K562 (cell line): ENCODE data around the gene PLK5. TPM values are rescaled to one million over a fixed set of nuclear protein-coding genes. Genes with fewer than 3 reads are reported as not detected.

Source experiments
- BMI1 ChIP-seq: fragments of 150-350 bp; IDR thresholded peaks from 2 replicates; pipeline ENCODE4 v1.6.1; 2014; ENCODE audit warnings: low read length
- CREBBP ChIP-seq: IDR thresholded peaks from one replicate; pipeline ENCODE4 v1.6.1; 2012; ENCODE audit warnings: low read depth, mild to moderate bottlenecking, control low read depth, inconsistent platforms, low read length
- DPF2 ChIP-seq: fragments of 450-650 bp; IDR thresholded peaks from 2 replicates; pipeline ENCODE4 v1.6.1; 2016
- EGR1 ChIP-seq: fragments of 450-650 bp; conservative IDR thresholded peaks from 2 replicates; pipeline ENCODE4 v1.6.1; 2017; ENCODE audit warnings: mild to moderate bottlenecking
- FOSL1 ChIP-seq: fragments of 200-800 bp; sonication (Bioruptor generic); conservative IDR thresholded peaks from 2 replicates; pipeline ENCODE4 v1.6.1; 2016; ENCODE audit warnings: missing genetic modification characterization, missing compliant biosample characterization
- GTF2E2 ChIP-seq: fragments of 200-800 bp; sonication (Bioruptor generic); IDR thresholded peaks from 2 replicates; pipeline ENCODE4 v1.6.1; 2016; ENCODE audit warnings: missing genetic modification characterization, missing compliant biosample characterization
- HDAC2 ChIP-seq: fragments of 450-650 bp; IDR thresholded peaks from 2 replicates; pipeline ENCODE4 v1.6.1; 2016; ENCODE audit warnings: mild to moderate bottlenecking
- KDM4B ChIP-seq, 2 experiments: fragments of 450-650 bp in 1 of 2; sonication (generic) in 1 of 2; IDR thresholded peaks; 2 replicates each; pipeline ENCODE4 v1.6.1; 2016 to 2017; ENCODE audit warnings: borderline replicate concordance in 2 of 2, antibody characterized with exemption in 1 of 2, low read depth in 1 of 2, mild to moderate bottlenecking in 1 of 2
- KLF13 ChIP-seq: fragments of 450-650 bp; IDR thresholded peaks from 2 replicates; pipeline ENCODE4 v1.6.1; 2016; ENCODE audit warnings: missing genetic modification characterization, low read depth, mild to moderate bottlenecking, missing compliant biosample characterization, moderate library complexity, borderline replicate concordance
- LCOR ChIP-seq: sonication (generic); formaldehyde crosslinking; IDR thresholded peaks from 2 replicates; pipeline ENCODE4 v1.8.0; 2022; ENCODE audit warnings: mild to moderate bottlenecking, missing genetic modification reagents
- PKNOX1 ChIP-seq: fragments of 450-650 bp; IDR thresholded peaks from 2 replicates; pipeline ENCODE4 v1.6.1; 2016
- POLR2B ChIP-seq: fragments of 450-650 bp; IDR thresholded peaks from 2 replicates; pipeline ENCODE4 v1.6.1; 2018; ENCODE audit warnings: low read depth; ENCODE audit not compliant: partially characterized antibody
- SUPT5H ChIP-seq: fragments of 450-650 bp; IDR thresholded peaks from 2 replicates; pipeline ENCODE4 v1.6.1; 2016
- TARDBP ChIP-seq: fragments of 450-650 bp; IDR thresholded peaks from 2 replicates; pipeline ENCODE4 v1.6.1; 2016
- ZFX ChIP-seq: sonication (generic); formaldehyde crosslinking; IDR thresholded peaks from 2 replicates; pipeline ENCODE4 v1.8.0; 2022; ENCODE audit warnings: mild to moderate bottlenecking, missing genetic modification reagents, moderate library complexity
- ZNF184 ChIP-seq: sonication (generic); formaldehyde crosslinking; IDR thresholded peaks from 2 replicates; pipeline ENCODE4 v1.5.0; 2020; ENCODE audit warnings: missing genetic modification reagents
- ZNF263 ChIP-seq: sonication (generic); formaldehyde crosslinking; IDR thresholded peaks from 2 replicates; pipeline ENCODE4 v1.8.0; 2022; ENCODE audit warnings: mild to moderate bottlenecking, missing genetic modification reagents, borderline replicate concordance
- ZNF668 ChIP-seq: fragments of 250-450 bp; sonication (Bioruptor Pico); IDR thresholded peaks from 2 replicates; pipeline ENCODE4 v1.8.0; 2022; ENCODE audit warnings: mild to moderate bottlenecking, inconsistent platforms
- polyA plus RNA-seq, 8 experiments: library from polyadenylated mRNA; depleted of rRNA in 4 of 8; stranded (reverse) in 5 of 8; unstranded in 3 of 8; fragments of >200 nt; fragmentation: Nextera tagmentation in 2 of 8; fragmentation: Illumina TruSeq in 1 of 8; extraction: Ambion mirVana in 2 of 8; extraction: Trizol in 1 of 8; gene quantifications; 2 replicates each; pipeline versions ENCODE4 v1.2.1 to v1.2.3, GENCODE V29; 2011 to 2014; ENCODE audit warnings: inconsistent platforms in 1 of 8, missing spikeins in 1 of 8
- total RNA-seq, 7 experiments: library from RNA; depleted of rRNA in 6 of 7; stranded (reverse); fragments of >200 nt in 6 of 7; fragmentation: Illumina TruSeq in 2 of 7; extraction: Trizol in 2 of 7; gene quantifications; 2 replicates each; pipeline versions ENCODE4 v1.2.1 to v1.2.3, GENCODE V29; 2011 to 2021; ENCODE audit warnings: low replicate concordance in 1 of 7
- TF ChIP-seq, protein P1 (sequence below): sonication (generic); formaldehyde crosslinking; IDR thresholded peaks from 2 replicates; pipeline ENCODE4 v1.8.0; 2022; ENCODE audit warnings: mild to moderate bottlenecking, missing genetic modification reagents
- TF ChIP-seq, protein P2 (sequence below): IDR thresholded peaks from 2 replicates; pipeline ENCODE4 v1.6.1; 2011; ENCODE audit not compliant: insufficient read length; ENCODE audit errors: extremely low read depth
- TF ChIP-seq, protein P3 (sequence below): sonication (generic); formaldehyde crosslinking; IDR thresholded peaks from 2 replicates; pipeline ENCODE4 v1.4.0; 2020; ENCODE audit warnings: mild to moderate bottlenecking, missing genetic modification reagents

Gene PLK5
- total and polyA plus RNA-seq, 9 of the 15 experiments (the other 6 are each of a cell fraction or from before 2014, with no cell fraction given) = 0.04 to 0.23 (median 0.11) TPM; not detected in 5

DNA sequence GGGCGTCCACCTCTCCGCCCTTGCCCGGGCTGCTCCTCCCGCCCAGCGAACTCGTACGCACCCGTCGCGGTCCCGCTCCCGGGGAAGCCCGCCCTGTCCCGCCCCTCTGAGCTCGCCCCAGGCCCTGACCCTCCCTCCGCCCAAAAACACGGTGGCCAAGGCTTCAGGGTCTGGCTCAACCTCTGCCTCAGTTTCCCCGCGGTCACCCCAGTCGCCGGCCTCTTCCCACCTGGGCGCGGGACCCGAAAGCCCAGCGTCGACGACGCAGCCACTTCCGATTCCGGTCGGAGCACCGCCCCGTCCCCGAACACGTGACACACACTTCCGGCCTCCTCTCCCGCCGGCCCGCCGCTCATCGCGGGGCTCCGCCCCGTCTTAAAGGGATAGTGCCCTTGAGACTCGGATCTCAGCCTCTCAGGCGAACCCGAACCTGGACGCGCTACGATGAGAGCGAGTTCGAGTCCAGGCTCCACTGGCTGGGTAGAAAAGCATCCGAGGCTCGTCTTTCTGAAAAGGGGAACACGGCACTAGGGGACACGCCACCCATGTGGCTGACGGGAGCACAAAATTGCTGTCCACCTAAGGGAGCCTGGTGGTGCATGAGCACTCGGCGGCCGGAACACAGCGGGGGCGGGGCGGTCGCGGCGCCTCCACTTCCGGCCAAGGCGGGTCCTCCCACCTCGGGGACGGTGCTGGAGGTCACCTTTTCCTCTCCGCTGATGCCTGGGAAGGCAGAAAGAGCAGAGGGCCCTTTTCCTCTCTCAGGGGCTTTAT, 44.8 kb upstream of the PLK5 start, which contains the start of gene C19orf25 (continued):
- TF ChIP-seq, protein P1, sequence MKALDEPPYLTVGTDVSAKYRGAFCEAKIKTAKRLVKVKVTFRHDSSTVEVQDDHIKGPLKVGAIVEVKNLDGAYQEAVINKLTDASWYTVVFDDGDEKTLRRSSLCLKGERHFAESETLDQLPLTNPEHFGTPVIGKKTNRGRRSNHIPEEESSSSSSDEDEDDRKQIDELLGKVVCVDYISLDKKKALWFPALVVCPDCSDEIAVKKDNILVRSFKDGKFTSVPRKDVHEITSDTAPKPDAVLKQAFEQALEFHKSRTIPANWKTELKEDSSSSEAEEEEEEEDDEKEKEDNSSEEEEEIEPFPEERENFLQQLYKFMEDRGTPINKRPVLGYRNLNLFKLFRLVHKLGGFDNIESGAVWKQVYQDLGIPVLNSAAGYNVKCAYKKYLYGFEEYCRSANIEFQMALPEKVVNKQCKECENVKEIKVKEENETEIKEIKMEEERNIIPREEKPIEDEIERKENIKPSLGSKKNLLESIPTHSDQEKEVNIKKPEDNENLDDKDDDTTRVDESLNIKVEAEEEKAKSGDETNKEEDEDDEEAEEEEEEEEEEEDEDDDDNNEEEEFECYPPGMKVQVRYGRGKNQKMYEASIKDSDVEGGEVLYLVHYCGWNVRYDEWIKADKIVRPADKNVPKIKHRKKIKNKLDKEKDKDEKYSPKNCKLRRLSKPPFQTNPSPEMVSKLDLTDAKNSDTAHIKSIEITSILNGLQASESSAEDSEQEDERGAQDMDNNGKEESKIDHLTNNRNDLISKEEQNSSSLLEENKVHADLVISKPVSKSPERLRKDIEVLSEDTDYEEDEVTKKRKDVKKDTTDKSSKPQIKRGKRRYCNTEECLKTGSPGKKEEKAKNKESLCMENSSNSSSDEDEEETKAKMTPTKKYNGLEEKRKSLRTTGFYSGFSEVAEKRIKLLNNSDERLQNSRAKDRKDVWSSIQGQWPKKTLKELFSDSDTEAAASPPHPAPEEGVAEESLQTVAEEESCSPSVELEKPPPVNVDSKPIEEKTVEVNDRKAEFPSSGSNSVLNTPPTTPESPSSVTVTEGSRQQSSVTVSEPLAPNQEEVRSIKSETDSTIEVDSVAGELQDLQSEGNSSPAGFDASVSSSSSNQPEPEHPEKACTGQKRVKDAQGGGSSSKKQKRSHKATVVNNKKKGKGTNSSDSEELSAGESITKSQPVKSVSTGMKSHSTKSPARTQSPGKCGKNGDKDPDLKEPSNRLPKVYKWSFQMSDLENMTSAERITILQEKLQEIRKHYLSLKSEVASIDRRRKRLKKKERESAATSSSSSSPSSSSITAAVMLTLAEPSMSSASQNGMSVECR (CRISPR knock-in tag) = peak; percentile 93
- TF ChIP-seq BMI1 = no peak
- TF ChIP-seq, protein P2, sequence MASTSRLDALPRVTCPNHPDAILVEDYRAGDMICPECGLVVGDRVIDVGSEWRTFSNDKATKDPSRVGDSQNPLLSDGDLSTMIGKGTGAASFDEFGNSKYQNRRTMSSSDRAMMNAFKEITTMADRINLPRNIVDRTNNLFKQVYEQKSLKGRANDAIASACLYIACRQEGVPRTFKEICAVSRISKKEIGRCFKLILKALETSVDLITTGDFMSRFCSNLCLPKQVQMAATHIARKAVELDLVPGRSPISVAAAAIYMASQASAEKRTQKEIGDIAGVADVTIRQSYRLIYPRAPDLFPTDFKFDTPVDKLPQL = no peak
- TF ChIP-seq ZNF668 = no peak
- TF ChIP-seq PKNOX1 = peak; percentile 97
- peak; percentile 96 for TF ChIP-seq EGR1
- TF ChIP-seq ZNF184 (CRISPR knock-in tag) = no peak
- peak; percentile 88 for TF ChIP-seq ZNF263 (CRISPR knock-in tag)
- peak; percentile 71 for TF ChIP-seq DPF2
- TF ChIP-seq FOSL1 (tag) = 0 out of 2 replicates have a peak, but pooled peaks have one; percentile 38
- 0 out of 2 replicates have a peak, but pooled peaks have one; percentile 58 for TF ChIP-seq GTF2E2 (tag)
- peak; percentile 87 for TF ChIP-seq LCOR
- TF ChIP-seq CREBBP = no peak
- TF ChIP-seq, protein P3, sequence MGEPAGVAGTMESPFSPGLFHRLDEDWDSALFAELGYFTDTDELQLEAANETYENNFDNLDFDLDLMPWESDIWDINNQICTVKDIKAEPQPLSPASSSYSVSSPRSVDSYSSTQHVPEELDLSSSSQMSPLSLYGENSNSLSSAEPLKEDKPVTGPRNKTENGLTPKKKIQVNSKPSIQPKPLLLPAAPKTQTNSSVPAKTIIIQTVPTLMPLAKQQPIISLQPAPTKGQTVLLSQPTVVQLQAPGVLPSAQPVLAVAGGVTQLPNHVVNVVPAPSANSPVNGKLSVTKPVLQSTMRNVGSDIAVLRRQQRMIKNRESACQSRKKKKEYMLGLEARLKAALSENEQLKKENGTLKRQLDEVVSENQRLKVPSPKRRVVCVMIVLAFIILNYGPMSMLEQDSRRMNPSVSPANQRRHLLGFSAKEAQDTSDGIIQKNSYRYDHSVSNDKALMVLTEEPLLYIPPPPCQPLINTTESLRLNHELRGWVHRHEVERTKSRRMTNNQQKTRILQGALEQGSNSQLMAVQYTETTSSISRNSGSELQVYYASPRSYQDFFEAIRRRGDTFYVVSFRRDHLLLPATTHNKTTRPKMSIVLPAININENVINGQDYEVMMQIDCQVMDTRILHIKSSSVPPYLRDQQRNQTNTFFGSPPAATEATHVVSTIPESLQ (CRISPR knock-in tag) = peak; percentile 29; the same call in 1 of the 2 replicates
- peak in 1 of 2 experiments; percentile 88; a peak in 1 of 4 replicates for TF ChIP-seq KDM4B (IDR thresholded peaks at IDR 0.05; ENCODE audit: borderline replicate concordance in 2 of 2, low read depth in 1 of 2)
- TF ChIP-seq ZFX (CRISPR knock-in tag) = peak; percentile 63
- TF ChIP-seq SUPT5H = peak; percentile 92
- TF ChIP-seq KLF13 (tag) = peak; percentile 78
- TF ChIP-seq HDAC2 = peak; percentile 75; the same call in 1 of the 2 replicates
- 0 out of 2 replicates have a peak, but pooled peaks have one; percentile 59 for TF ChIP-seq TARDBP
- peak; percentile 86 for TF ChIP-seq POLR2B
